ENCODE data around the gene CASP10.
"Not testable (repeated sequence)": the region's sequence is repeated elsewhere in the genome, so short reads cannot be mapped to it uniquely, and the experiment has no call there.

CASP10 gene

GRCh38 chr2:201182650-201183364 lies at the start of gene CASP10:
Gene CASP10, plus strand, starts transcription at chr2:201183141. Its CDS starts 2,637 bp downstream, at chr2:201185778.
- peak; percentile 77 for DNase-seq (ENCODE audit: low spot score)

GRCh38 chr2:201135386-201135785 lies 47.6 kb upstream of the CASP10 start:
- no peak for DNase-seq (ENCODE audit: low spot score)

- no peak for DNase-seq (ENCODE audit: low spot score)
Observed at GRCh38 chr2:201136889-201137321, 46.0 kb upstream of the CASP10 start.

GRCh38 chr2:201137505-201138400 lies 45.2 kb upstream of the CASP10 start:
- no peak for DNase-seq (ENCODE audit: low spot score)

- DNase-seq (ENCODE audit: low spot score), result no peak
Observed at GRCh38 chr2:201138401-201138970, 44.5 kb upstream of the CASP10 start.

- not testable (repeated sequence) for DNase-seq (ENCODE audit: low spot score)
Observed at GRCh38 chr2:201138986-201139781, 43.8 kb upstream of the CASP10 start.

GRCh38 chr2:201139836-201140604 lies 42.9 kb upstream of the CASP10 start:
- no peak for DNase-seq (ENCODE audit: low spot score)

GRCh38 chr2:201144101-201145051 lies 38.6 kb upstream of the CASP10 start:
- DNase-seq (ENCODE audit: low spot score), result no peak

GRCh38 chr2:201148434-201148990 lies 34.4 kb upstream of the CASP10 start:
- DNase-seq (ENCODE audit: low spot score), result no peak

GRCh38 chr2:201149064-201149820 lies 33.7 kb upstream of the CASP10 start:
- DNase-seq (ENCODE audit: low spot score), result no peak

- DNase-seq (ENCODE audit: low spot score), result not testable (repeated sequence)
Observed at GRCh38 chr2:201149821-201150165, 33.1 kb upstream of the CASP10 start.

- DNase-seq (ENCODE audit: low spot score), result no peak
Observed at GRCh38 chr2:201150454-201151020, 32.4 kb upstream of the CASP10 start.

GRCh38 chr2:201151127-201151981 lies 31.6 kb upstream of the CASP10 start:
- DNase-seq (ENCODE audit: low spot score), result no peak

- DNase-seq (ENCODE audit: low spot score), result no peak
Observed at GRCh38 chr2:201152517-201152916, 30.4 kb upstream of the CASP10 start.

- no peak for DNase-seq (ENCODE audit: low spot score)
Observed at GRCh38 chr2:201152999-201153815, 29.7 kb upstream of the CASP10 start.

GRCh38 chr2:201154615-201155399 lies 28.1 kb upstream of the CASP10 start:
- DNase-seq (ENCODE audit: low spot score), result no peak
